ENCODE measurements around the gene PLPP2.
"Not testable (repeated sequence)": the region's sequence is repeated elsewhere in the genome, so short reads cannot be mapped to it uniquely, and the experiment has no call there.

The PLPP2 gene

DNA sequence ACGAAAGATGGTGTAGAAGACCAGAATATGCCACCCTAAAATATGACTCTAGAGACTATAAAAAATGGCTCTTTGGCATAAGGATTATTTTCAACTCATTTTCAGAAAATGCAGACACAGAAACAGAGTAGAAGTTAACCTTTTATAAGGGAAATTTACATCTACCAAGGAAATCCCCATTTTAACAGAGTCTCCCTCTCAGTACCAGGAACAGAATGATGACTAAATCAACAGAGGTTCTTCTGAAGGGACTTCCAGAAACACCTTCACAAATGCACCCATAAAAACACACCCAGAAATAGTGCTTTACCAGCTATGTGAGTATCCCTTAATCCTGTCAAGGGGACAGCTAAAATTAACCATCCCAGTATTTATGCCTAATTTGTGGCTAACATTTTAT lies 29.1 kb downstream of the PLPP2 start:
- no peak for DNase-seq

DNA sequence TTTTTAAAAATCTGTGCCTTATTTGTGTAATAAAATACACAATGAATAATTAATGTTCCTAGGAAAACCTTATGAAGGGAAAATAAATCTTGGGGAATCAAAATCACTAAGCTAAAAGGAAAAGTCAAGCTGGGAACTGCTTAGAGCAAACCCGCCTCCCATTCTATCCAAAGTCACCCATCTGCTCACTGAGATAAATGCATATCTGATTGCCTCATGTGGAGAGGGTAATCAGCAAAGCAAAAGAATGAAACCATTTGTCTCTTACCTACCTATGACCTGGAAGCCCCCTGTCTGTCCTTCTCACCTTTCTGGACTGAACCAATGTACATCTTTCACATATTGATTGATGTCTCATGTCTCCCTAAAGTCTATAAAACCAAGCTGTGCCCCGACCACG lies 34.4 kb downstream of the PLPP2 start:
- not testable (repeated sequence) for DNase-seq

GRCh38 chr19:252421-253186 lies 38.6 kb downstream of the PLPP2 start:
- not testable (repeated sequence) for DNase-seq

DNA sequence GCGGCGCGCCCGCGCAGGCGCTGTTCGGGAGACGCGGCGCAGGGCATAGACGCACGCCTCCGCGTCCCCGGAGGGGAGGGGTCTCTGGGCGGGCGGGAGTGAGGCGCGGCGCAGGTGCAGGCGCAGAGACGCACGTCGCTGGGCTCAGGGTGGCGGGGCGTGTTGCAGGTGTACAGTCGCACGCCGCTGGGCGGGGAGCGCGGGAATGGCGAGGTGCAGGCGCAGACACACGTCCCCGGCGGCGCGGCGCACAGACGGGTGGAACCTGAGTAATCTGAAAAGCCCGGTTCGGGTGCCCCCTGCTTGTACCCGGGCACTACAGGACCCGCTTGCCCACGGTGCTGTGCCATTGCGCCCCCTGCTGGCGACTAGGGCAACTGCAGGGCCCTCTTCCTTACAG lies 44.7 kb downstream of the PLPP2 start:
- no peak for DNase-seq

DNA sequence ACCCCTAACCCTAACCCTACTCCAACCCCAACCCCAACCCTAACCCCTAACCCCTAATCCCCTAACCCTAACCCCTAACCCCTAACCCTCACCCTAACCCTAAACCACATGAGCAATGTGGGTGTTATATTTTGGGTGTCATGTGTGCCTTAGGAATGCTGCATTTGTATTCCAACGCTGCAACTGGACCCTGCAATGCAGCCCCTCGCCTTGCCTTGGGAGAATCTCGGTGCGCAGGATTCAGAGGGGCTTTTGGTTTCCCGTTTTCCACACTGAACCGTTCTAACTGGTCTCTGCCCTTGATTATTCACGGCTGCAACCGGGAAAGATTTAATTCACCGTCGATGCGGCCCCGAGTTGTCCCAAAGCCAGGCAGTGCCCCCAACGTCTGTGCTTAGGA lies 45.3 kb downstream of the PLPP2 start:
- DNase-seq = not testable (repeated sequence)

DNA sequence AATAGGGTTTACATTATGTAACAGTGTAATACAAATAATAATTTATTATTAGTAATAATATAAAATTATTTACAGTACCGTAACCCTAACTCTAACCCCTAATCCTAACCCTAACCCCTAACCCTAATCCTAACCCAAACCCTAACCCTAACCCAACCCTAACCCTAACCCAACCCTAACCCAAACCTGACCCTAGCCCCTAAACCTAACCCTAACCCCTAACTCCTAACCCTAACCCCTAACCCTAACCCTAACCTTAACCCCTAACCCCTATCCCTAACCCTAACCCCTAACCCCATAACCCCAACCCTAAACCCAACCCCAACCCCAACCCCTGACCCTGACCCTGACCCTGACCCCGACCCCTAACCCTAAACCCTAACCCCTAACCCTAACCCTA lies 45.7 kb downstream of the PLPP2 start:
- no peak for DNase-seq

All from NCI-H510A treated with DMSO at 0.1 percent for 48 hours (cell line).